GM12801 (cell line): ENCODE results near the gene FLNB.

ENCODE experiments used
- CTCF ChIP-seq: IDR thresholded peaks from one replicate; pipeline ENCODE4 v1.5.1; 2011; ENCODE audit warnings: control low read depth; ENCODE audit not compliant: insufficient read length; ENCODE audit errors: extremely low read depth

FLNB gene

GRCh38 chr3:58028902-58029301, 20.7 kb downstream of the FLNB start:
- TF ChIP-seq CTCF: no peak

GRCh38 chr3:58029842-58030584, 21.8 kb downstream of the FLNB start:
- no peak for TF ChIP-seq CTCF

- TF ChIP-seq CTCF: no peak
Observed at GRCh38 chr3:58032186-58032585, 24.0 kb downstream of the FLNB start.

GRCh38 chr3:58034738-58035523, 26.7 kb downstream of the FLNB start:
- no peak for TF ChIP-seq CTCF

GRCh38 chr3:58035524-58036255, 27.5 kb downstream of the FLNB start:
- TF ChIP-seq CTCF: no peak

- no peak for TF ChIP-seq CTCF
Observed at GRCh38 chr3:58036293-58037032, 28.2 kb downstream of the FLNB start.
